Measurements from ENCODE around the gene ATAD2B.

GRCh38 chr2:23943666-23944065 is 16.7 kb upstream of the ATAD2B start:
- TF ChIP-seq NRF1 (IDR thresholded peaks at IDR 0.05; ENCODE audit: low read depth, low read length), result no peak
- no peak for TF ChIP-seq RAD21 (IDR thresholded peaks at IDR 0.05; ENCODE audit: low read length)
- TF ChIP-seq CTCF (IDR thresholded peaks at IDR 0.05), result no peak
